HepG2 (cell line): ENCODE measurements around the gene CCDC106. TPM values are rescaled to one million over a fixed set of nuclear protein-coding genes. Genes with fewer than 3 reads are reported as not detected.

ENCODE experiments used
- AHR ChIP-seq: IDR thresholded peaks from 2 replicates; pipeline ENCODE4 v1.6.1; 2018; ENCODE audit warnings: missing genetic modification reagents, missing compliant biosample characterization
- FOXA1 ChIP-seq, 2 experiments: fragments of 450-650 bp in 1 of 2; sonication (generic) in 1 of 2; formaldehyde crosslinking in 1 of 2; IDR thresholded peaks; 2 replicates each; pipeline versions ENCODE4 v1.4.0 to v1.6.1; 2016 to 2020; ENCODE audit warnings: missing genetic modification reagents in 1 of 2
- KDM5A ChIP-seq: fragments of 200-600 bp; sonication (generic); IDR thresholded peaks from 2 replicates; pipeline ENCODE4 v1.7.0; 2018; ENCODE audit warnings: antibody characterized with exemption, mild to moderate bottlenecking, low read length, borderline replicate concordance
- NONO ChIP-seq, 2 experiments: fragments of 450-650 bp in 1 of 2; sonication (generic) in 1 of 2; formaldehyde crosslinking in 1 of 2; IDR thresholded peaks in 1 of 2; conservative IDR thresholded peaks in 1 of 2; 2 replicates each; pipeline versions ENCODE4 v1.6.1 to v1.8.0; 2017 to 2022; ENCODE audit warnings: mild to moderate bottlenecking in 1 of 2, missing genetic modification reagents in 1 of 2, moderate library complexity in 1 of 2
- NR2F6 ChIP-seq, 2 experiments: IDR thresholded peaks; 2 replicates each; pipeline ENCODE4 v1.6.1; 2016; ENCODE audit warnings: antibody characterized with exemption in 1 of 2, mild to moderate bottlenecking in 1 of 2
- NR3C1 ChIP-seq: sonication (generic); formaldehyde crosslinking; IDR thresholded peaks from 2 replicates; pipeline ENCODE4 v1.4.0; 2020; ENCODE audit warnings: missing genetic modification reagents
- PHF20 ChIP-seq: sonication (generic); formaldehyde crosslinking; IDR thresholded peaks from 2 replicates; pipeline ENCODE4 v1.5.0; 2020; ENCODE audit warnings: mild to moderate bottlenecking, missing genetic modification reagents
- PHF8 ChIP-seq: sonication (generic); formaldehyde crosslinking; IDR thresholded peaks from 2 replicates; pipeline ENCODE4 v1.5.0; 2020; ENCODE audit warnings: missing genetic modification reagents
- SPEN ChIP-seq: sonication (generic); formaldehyde crosslinking; IDR thresholded peaks from 2 replicates; pipeline ENCODE4 v1.5.1; 2020; ENCODE audit warnings: low read depth, mild to moderate bottlenecking, missing genetic modification reagents
- ZNF335 ChIP-seq: sonication (generic); formaldehyde crosslinking; IDR thresholded peaks from 2 replicates; pipeline ENCODE4 v1.4.0; 2020; ENCODE audit warnings: missing genetic modification reagents
- ZNF549 ChIP-seq: sonication (generic); formaldehyde crosslinking; IDR thresholded peaks from 2 replicates; pipeline ENCODE4 v1.5.0; 2020; ENCODE audit warnings: missing genetic modification reagents
- ZNF605 ChIP-seq: sonication (generic); formaldehyde crosslinking; IDR thresholded peaks from 2 replicates; pipeline ENCODE4 v1.8.0; 2022; ENCODE audit warnings: mild to moderate bottlenecking, missing genetic modification reagents
- ZNF768 ChIP-seq: sonication (generic); formaldehyde crosslinking; IDR thresholded peaks from 2 replicates; pipeline ENCODE4 v1.4.0; 2020; ENCODE audit warnings: missing genetic modification reagents
- polyA plus RNA-seq, 8 experiments: library from polyadenylated mRNA; depleted of rRNA in 3 of 8; stranded (reverse) in 7 of 8; unstranded in 1 of 8; fragments of >200 nt; fragmentation: Illumina TruSeq in 4 of 8; extraction: Trizol in 4 of 8; gene quantifications; 2 replicates each; pipeline versions ENCODE4 v1.2.1 to v1.2.3, GENCODE V29; 2011 to 2016; ENCODE audit warnings: low read depth in 4 of 8, missing spikeins in 1 of 8, mixed read lengths in 1 of 8; ENCODE audit not compliant: insufficient read depth in 1 of 8
- total RNA-seq, 5 experiments: library from RNA; depleted of rRNA; stranded (reverse); fragments of >200 nt; fragmentation: Illumina TruSeq; extraction: Trizol; gene quantifications; 2 replicates each; pipeline ENCODE4 v1.2.3, GENCODE V29; 2016; ENCODE audit warnings: low read depth in 1 of 5
- TF ChIP-seq, protein P1 (sequence below): sonication (generic); formaldehyde crosslinking; IDR thresholded peaks from 2 replicates; pipeline ENCODE4 v1.4.0; 2020; ENCODE audit warnings: missing genetic modification reagents
- TF ChIP-seq, protein P2 (sequence below): sonication (generic); formaldehyde crosslinking; IDR thresholded peaks from 2 replicates; pipeline ENCODE4 v1.5.0; 2020; ENCODE audit warnings: mild to moderate bottlenecking, missing genetic modification reagents, borderline replicate concordance
- TF ChIP-seq, protein P3 (sequence below): IDR thresholded peaks from 2 replicates; pipeline ENCODE4 v1.6.1; 2016; ENCODE audit warnings: missing compliant biosample characterization, missing genetic modification reagents, borderline replicate concordance

The CCDC106 gene
- total and polyA plus RNA-seq, 2 of the 13 experiments (the other 11 are each of a cell fraction or from before 2014, with no cell fraction given): 4.7 to 8.8 TPM

DNA sequence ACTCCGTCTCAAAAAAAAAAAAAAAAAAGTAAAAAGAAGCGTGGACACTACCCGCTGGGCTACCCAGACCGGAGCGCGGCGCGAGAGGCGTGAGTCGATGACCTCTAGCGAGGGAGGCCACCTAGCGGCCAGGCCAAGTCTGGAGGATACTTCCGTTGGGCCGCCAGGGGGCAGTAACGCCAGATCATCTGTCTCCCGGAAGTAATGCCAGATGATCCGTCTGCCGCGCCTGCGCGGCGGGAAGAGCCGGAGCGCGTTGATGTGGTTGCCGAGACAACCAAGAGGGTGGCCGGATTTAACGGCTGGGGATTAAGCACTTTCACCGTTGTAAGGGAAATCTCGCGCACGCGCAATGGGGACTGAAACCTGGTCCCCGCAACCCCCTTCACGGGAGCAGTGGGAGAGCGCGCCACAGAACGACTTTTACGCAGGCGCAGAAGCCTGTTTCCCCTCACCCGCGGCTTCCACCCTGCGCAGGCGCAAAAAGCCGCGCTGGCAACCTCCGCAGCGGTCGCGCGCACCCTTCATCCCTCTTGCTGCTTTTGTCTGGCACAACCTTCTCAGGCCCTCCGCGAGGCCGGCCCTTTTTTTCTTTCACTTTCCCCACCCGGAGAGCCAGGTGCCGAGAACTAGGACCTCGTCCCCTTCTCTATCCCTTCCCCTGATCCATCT lies 5.8 kb downstream of the CCDC106 start (continued):
- TF ChIP-seq NR2F6 (IDR thresholded peaks at IDR 0.05): peak; percentile 62
- peak; percentile 88 for TF ChIP-seq NR2F6 (CRISPR knock-in tag; IDR thresholded peaks at IDR 0.05)
- TF ChIP-seq SPEN: peak; percentile 87
- peak; percentile 64; the same call in 1 of the 2 replicates for TF ChIP-seq ZNF335 (CRISPR knock-in tag)
- TF ChIP-seq, protein P1, sequence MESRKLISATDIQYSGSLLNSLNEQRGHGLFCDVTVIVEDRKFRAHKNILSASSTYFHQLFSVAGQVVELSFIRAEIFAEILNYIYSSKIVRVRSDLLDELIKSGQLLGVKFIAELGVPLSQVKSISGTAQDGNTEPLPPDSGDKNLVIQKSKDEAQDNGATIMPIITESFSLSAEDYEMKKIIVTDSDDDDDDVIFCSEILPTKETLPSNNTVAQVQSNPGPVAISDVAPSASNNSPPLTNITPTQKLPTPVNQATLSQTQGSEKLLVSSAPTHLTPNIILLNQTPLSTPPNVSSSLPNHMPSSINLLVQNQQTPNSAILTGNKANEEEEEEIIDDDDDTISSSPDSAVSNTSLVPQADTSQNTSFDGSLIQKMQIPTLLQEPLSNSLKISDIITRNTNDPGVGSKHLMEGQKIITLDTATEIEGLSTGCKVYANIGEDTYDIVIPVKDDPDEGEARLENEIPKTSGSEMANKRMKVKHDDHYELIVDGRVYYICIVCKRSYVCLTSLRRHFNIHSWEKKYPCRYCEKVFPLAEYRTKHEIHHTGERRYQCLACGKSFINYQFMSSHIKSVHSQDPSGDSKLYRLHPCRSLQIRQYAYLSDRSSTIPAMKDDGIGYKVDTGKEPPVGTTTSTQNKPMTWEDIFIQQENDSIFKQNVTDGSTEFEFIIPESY: peak; percentile 97
- TF ChIP-seq AHR (CRISPR knock-in tag): 0 out of 2 replicates have a peak, but pooled peaks have one; percentile 27
- TF ChIP-seq PHF20 (CRISPR knock-in tag): peak; percentile 91
- TF ChIP-seq, protein P2, sequence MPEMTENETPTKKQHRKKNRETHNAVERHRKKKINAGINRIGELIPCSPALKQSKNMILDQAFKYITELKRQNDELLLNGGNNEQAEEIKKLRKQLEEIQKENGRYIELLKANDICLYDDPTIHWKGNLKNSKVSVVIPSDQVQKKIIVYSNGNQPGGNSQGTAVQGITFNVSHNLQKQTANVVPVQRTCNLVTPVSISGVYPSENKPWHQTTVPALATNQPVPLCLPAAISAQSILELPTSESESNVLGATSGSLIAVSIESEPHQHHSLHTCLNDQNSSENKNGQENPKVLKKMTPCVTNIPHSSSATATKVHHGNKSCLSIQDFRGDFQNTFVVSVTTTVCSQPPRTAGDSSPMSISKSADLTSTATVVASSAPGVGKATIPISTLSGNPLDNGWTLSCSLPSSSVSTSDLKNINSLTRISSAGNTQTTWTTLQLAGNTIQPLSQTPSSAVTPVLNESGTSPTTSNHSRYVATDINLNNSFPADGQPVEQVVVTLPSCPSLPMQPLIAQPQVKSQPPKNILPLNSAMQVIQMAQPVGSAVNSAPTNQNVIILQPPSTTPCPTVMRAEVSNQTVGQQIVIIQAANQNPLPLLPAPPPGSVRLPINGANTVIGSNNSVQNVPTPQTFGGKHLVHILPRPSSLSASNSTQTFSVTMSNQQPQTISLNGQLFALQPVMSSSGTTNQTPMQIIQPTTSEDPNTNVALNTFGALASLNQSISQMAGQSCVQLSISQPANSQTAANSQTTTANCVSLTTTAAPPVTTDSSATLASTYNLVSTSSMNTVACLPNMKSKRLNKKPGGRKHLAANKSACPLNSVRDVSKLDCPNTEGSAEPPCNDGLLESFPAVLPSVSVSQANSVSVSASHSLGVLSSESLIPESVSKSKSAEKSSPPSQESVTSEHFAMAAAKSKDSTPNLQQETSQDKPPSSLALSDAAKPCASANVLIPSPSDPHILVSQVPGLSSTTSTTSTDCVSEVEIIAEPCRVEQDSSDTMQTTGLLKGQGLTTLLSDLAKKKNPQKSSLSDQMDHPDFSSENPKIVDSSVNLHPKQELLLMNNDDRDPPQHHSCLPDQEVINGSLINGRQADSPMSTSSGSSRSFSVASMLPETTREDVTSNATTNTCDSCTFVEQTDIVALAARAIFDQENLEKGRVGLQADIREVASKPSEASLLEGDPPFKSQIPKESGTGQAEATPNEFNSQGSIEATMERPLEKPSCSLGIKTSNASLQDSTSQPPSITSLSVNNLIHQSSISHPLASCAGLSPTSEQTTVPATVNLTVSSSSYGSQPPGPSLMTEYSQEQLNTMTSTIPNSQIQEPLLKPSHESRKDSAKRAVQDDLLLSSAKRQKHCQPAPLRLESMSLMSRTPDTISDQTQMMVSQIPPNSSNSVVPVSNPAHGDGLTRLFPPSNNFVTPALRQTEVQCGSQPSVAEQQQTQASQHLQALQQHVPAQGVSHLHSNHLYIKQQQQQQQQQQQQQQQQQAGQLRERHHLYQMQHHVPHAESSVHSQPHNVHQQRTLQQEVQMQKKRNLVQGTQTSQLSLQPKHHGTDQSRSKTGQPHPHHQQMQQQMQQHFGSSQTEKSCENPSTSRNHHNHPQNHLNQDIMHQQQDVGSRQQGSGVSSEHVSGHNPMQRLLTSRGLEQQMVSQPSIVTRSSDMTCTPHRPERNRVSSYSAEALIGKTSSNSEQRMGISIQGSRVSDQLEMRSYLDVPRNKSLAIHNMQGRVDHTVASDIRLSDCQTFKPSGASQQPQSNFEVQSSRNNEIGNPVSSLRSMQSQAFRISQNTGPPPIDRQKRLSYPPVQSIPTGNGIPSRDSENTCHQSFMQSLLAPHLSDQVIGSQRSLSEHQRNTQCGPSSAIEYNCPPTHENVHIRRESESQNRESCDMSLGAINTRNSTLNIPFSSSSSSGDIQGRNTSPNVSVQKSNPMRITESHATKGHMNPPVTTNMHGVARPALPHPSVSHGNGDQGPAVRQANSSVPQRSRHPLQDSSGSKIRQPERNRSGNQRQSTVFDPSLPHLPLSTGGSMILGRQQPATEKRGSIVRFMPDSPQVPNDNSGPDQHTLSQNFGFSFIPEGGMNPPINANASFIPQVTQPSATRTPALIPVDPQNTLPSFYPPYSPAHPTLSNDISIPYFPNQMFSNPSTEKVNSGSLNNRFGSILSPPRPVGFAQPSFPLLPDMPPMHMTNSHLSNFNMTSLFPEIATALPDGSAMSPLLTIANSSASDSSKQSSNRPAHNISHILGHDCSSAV (CRISPR knock-in tag): no peak; the same call in 1 of the 2 replicates
- TF ChIP-seq ZNF605 (CRISPR knock-in tag): 0 out of 2 replicates have a peak, but pooled peaks have one; percentile 42
- no peak for TF ChIP-seq ZNF549 (CRISPR knock-in tag)
- peak; percentile 77; the same call in 1 of the 2 replicates for TF ChIP-seq KDM5A
- TF ChIP-seq NR3C1: no peak
- TF ChIP-seq NONO (IDR thresholded peaks at IDR 0.05): no peak
- peak; percentile 52 for TF ChIP-seq NONO (CRISPR knock-in tag; conservative IDR thresholded peaks at IDR 0.05)
- peak; percentile 23 for TF ChIP-seq ZNF768 (CRISPR knock-in tag)
- peak; percentile 76 for TF ChIP-seq PHF8
- TF ChIP-seq, protein P3, sequence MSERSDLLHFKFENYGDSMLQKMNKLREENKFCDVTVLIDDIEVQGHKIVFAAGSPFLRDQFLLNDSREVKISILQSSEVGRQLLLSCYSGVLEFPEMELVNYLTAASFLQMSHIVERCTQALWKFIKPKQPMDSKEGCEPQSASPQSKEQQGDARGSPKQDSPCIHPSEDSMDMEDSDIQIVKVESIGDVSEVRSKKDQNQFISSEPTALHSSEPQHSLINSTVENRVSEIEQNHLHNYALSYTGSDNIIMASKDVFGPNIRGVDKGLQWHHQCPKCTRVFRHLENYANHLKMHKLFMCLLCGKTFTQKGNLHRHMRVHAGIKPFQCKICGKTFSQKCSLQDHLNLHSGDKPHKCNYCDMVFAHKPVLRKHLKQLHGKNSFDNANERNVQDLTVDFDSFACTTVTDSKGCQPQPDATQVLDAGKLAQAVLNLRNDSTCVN (CRISPR knock-in tag): peak; percentile 15; the same call in 1 of the 2 replicates
- TF ChIP-seq FOXA1 (IDR thresholded peaks at IDR 0.05): no peak
- TF ChIP-seq FOXA1 (CRISPR knock-in tag; IDR thresholded peaks at IDR 0.05): no peak
